ENCODE data around the gene RGS2.

DNA sequence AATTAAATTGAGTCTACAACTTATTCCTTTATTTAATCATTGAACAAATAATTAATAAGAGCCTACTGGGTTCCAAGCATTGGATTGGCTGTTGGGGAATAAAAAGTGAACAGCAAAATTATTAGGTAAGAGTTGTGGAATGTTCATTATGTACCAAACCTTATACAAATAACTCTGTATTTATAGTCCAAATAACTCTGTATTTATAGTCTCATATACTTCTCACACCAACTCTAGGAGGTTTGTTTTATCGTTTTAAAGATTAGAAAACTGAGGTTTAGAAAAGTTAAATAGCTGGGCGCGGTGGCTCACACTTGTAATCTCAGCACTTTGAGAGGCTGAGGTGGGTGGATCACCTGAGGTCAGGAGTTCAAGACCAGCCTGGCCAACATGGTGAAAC is 40.6 kb downstream of the RGS2 start:
- TF ChIP-seq, protein P1, sequence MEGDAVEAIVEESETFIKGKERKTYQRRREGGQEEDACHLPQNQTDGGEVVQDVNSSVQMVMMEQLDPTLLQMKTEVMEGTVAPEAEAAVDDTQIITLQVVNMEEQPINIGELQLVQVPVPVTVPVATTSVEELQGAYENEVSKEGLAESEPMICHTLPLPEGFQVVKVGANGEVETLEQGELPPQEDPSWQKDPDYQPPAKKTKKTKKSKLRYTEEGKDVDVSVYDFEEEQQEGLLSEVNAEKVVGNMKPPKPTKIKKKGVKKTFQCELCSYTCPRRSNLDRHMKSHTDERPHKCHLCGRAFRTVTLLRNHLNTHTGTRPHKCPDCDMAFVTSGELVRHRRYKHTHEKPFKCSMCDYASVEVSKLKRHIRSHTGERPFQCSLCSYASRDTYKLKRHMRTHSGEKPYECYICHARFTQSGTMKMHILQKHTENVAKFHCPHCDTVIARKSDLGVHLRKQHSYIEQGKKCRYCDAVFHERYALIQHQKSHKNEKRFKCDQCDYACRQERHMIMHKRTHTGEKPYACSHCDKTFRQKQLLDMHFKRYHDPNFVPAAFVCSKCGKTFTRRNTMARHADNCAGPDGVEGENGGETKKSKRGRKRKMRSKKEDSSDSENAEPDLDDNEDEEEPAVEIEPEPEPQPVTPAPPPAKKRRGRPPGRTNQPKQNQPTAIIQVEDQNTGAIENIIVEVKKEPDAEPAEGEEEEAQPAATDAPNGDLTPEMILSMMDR (IDR thresholded peaks at IDR 0.05; ENCODE audit: poor library complexity, severe bottlenecking) = no peak
- TF ChIP-seq TAF1 (IDR thresholded peaks at IDR 0.05; ENCODE audit: low read depth) (no peak), EP300 (conservative IDR thresholded peaks at IDR 0.05; ENCODE audit: poor library complexity, severe bottlenecking) (no peak), SMC3 (conservative IDR thresholded peaks at IDR 0.05; ENCODE audit: poor library complexity) (no peak), EZH2 (IDR thresholded peaks at IDR 0.05; ENCODE audit: borderline replicate concordance, insufficient read depth, low read length, poor library complexity, severe bottlenecking) (no peak), MXI1 (conservative IDR thresholded peaks at IDR 0.05; ENCODE audit: poor library complexity, severe bottlenecking) (no peak)
- TF ChIP-seq, protein P2, sequence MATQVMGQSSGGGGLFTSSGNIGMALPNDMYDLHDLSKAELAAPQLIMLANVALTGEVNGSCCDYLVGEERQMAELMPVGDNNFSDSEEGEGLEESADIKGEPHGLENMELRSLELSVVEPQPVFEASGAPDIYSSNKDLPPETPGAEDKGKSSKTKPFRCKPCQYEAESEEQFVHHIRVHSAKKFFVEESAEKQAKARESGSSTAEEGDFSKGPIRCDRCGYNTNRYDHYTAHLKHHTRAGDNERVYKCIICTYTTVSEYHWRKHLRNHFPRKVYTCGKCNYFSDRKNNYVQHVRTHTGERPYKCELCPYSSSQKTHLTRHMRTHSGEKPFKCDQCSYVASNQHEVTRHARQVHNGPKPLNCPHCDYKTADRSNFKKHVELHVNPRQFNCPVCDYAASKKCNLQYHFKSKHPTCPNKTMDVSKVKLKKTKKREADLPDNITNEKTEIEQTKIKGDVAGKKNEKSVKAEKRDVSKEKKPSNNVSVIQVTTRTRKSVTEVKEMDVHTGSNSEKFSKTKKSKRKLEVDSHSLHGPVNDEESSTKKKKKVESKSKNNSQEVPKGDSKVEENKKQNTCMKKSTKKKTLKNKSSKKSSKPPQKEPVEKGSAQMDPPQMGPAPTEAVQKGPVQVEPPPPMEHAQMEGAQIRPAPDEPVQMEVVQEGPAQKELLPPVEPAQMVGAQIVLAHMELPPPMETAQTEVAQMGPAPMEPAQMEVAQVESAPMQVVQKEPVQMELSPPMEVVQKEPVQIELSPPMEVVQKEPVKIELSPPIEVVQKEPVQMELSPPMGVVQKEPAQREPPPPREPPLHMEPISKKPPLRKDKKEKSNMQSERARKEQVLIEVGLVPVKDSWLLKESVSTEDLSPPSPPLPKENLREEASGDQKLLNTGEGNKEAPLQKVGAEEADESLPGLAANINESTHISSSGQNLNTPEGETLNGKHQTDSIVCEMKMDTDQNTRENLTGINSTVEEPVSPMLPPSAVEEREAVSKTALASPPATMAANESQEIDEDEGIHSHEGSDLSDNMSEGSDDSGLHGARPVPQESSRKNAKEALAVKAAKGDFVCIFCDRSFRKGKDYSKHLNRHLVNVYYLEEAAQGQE (IDR thresholded peaks at IDR 0.05; ENCODE audit: borderline replicate concordance) = no peak

Measured in neural cell (in vitro differentiated cells).